HS-5 (cell line): ENCODE data around the gene NUP98.
"Not testable (repeated sequence)": the region's sequence is repeated elsewhere in the genome, so short reads cannot be mapped to it uniquely, and the experiment has no call there.

Experiments used
- DNase-seq: peaks from one replicate; pipeline ENCODE4 v3.0.0-alpha.2; 2012; ENCODE audit warnings: low read depth

The NUP98 gene

GRCh38 chr11:3826721-3827120 lies 29.4 kb upstream of the NUP98 start:
- DNase-seq, result no peak

- DNase-seq, result no peak
Observed at GRCh38 chr11:3825473-3826154, 28.3 kb upstream of the NUP98 start.

- DNase-seq, result no peak
Observed at GRCh38 chr11:3824714-3825472, 27.5 kb upstream of the NUP98 start.

- DNase-seq, result no peak
Observed at GRCh38 chr11:3823762-3824506, 26.6 kb upstream of the NUP98 start.

GRCh38 chr11:3823303-3823702 lies 25.9 kb upstream of the NUP98 start:
- no peak for DNase-seq

GRCh38 chr11:3822312-3822711 lies 25.0 kb upstream of the NUP98 start:
- DNase-seq, result no peak

- DNase-seq, result no peak
Observed at GRCh38 chr11:3820971-3821370, 23.6 kb upstream of the NUP98 start.

GRCh38 chr11:3817181-3817800 lies 19.9 kb upstream of the NUP98 start:
- no peak for DNase-seq

GRCh38 chr11:3816673-3817072 lies 19.3 kb upstream of the NUP98 start:
- no peak for DNase-seq

- no peak for DNase-seq
Observed at GRCh38 chr11:3815845-3816244, 18.5 kb upstream of the NUP98 start.

GRCh38 chr11:3814832-3815231 lies 17.5 kb upstream of the NUP98 start:
- not testable (repeated sequence) for DNase-seq

GRCh38 chr11:3810951-3811350 lies 13.6 kb upstream of the NUP98 start:
- no peak for DNase-seq

GRCh38 chr11:3810446-3810845 lies 13.1 kb upstream of the NUP98 start:
- no peak for DNase-seq

- no peak for DNase-seq
Observed at GRCh38 chr11:3809624-3809928, 12.2 kb upstream of the NUP98 start.

- DNase-seq, result no peak
Observed at GRCh38 chr11:3808861-3809623, 11.7 kb upstream of the NUP98 start.

- DNase-seq, result no peak
Observed at GRCh38 chr11:3807909-3808860, 10.8 kb upstream of the NUP98 start, which contains the start of gene PGAP2. Gene PGAP2, plus strand, starts transcription at chr11:3808560. Its CDS starts 2,700 bp downstream, at chr11:3811260.

GRCh38 chr11:3803726-3804495 lies 6.6 kb upstream of the NUP98 start:
- peak; percentile 73 for DNase-seq

- peak; percentile 29 for DNase-seq
Observed at GRCh38 chr11:3802011-3802790, 4.8 kb upstream of the NUP98 start.

GRCh38 chr11:3799873-3800272 lies 2.5 kb upstream of the NUP98 start:
- DNase-seq, result no peak
